Trophoblast cell (in vitro differentiated cells and primary cell): Measurements from ENCODE around the gene BRF1.

Source experiments
- DNase-seq, 2 donors: peaks; one replicate each; pipeline ENCODE4 v3.0.0-alpha.2; 2016
- H2AFZ ChIP-seq: 2 replicates; pipeline ENCODE4 v1.6.1; 2013; ENCODE audit warnings: low read length, moderate library complexity, mild to moderate bottlenecking; ENCODE audit not compliant: insufficient read depth, poor library complexity
- H2AK5ac ChIP-seq: 2 replicates; pipeline ENCODE4 v1.6.1; 2013; ENCODE audit warnings: mild to moderate bottlenecking, low read length
- H2BK120ac ChIP-seq: 2 replicates; pipeline ENCODE4 v1.6.1; 2013; ENCODE audit warnings: low read length, mild to moderate bottlenecking, moderate library complexity; ENCODE audit not compliant: insufficient read depth, poor library complexity
- H2BK12ac ChIP-seq: 2 replicates; pipeline ENCODE4 v1.6.1; 2013; ENCODE audit warnings: mild to moderate bottlenecking, low read length, moderate library complexity
- H2BK5ac ChIP-seq: 2 replicates; pipeline ENCODE4 v1.6.1; 2013; ENCODE audit warnings: low read length, low read depth, moderate library complexity, mild to moderate bottlenecking; ENCODE audit not compliant: poor library complexity
- H3K14ac ChIP-seq: 2 replicates; pipeline ENCODE4 v1.6.1; 2013; ENCODE audit warnings: mild to moderate bottlenecking, low read length
- H3K18ac ChIP-seq: 2 replicates; pipeline ENCODE4 v1.6.1; 2013; ENCODE audit warnings: mild to moderate bottlenecking, low read length
- H3K23ac ChIP-seq: 2 replicates; pipeline ENCODE4 v1.6.1; 2013; ENCODE audit warnings: low read length
- H3K27ac ChIP-seq: 2 replicates; pipeline ENCODE4 v1.5.1; 2013; ENCODE audit warnings: low read depth, mild to moderate bottlenecking, inconsistent platforms, low read length, moderate library complexity
- H3K27me3 ChIP-seq: 2 replicates; pipeline ENCODE4 v1.6.1; 2013; ENCODE audit warnings: inconsistent platforms, mild to moderate bottlenecking, low read length, moderate library complexity; ENCODE audit not compliant: insufficient read depth
- H3K36me3 ChIP-seq, 2 experiments: 1 replicate in 1 of 2; 2 replicates in 1 of 2; pipeline ENCODE4 v1.6.1; 2013; ENCODE audit warnings: low read length in 2 of 2, mild to moderate bottlenecking in 2 of 2, moderate library complexity in 1 of 2; ENCODE audit not compliant: insufficient read depth in 2 of 2, control insufficient read depth in 1 of 2
- H3K4ac ChIP-seq: 2 replicates; pipeline ENCODE4 v1.6.1; 2013; ENCODE audit warnings: low read depth, mild to moderate bottlenecking, low read length, moderate library complexity
- H3K4me1 ChIP-seq, 2 experiments: 1 replicate in 1 of 2; 2 replicates in 1 of 2; pipeline ENCODE4 v1.6.1; 2013; ENCODE audit warnings: low read length in 2 of 2, mild to moderate bottlenecking in 2 of 2, moderate library complexity in 1 of 2; ENCODE audit not compliant: insufficient read depth in 2 of 2, control insufficient read depth in 1 of 2
- H3K4me2 ChIP-seq: 2 replicates; pipeline ENCODE4 v1.6.1; 2013; ENCODE audit warnings: inconsistent platforms, mild to moderate bottlenecking, low read length, moderate library complexity
- H3K4me3 ChIP-seq: 2 replicates; pipeline ENCODE4 v1.5.1; 2013; ENCODE audit warnings: mild to moderate bottlenecking, low read depth, low read length, inconsistent platforms
- H3K79me1 ChIP-seq: one replicate; pipeline ENCODE4 v1.6.1; 2013; ENCODE audit warnings: low read length
- H3K79me2 ChIP-seq: 2 replicates; pipeline ENCODE4 v1.6.1; 2013; ENCODE audit warnings: low read length, mild to moderate bottlenecking; ENCODE audit not compliant: control insufficient read depth, insufficient read depth, poor library complexity
- H3K9ac ChIP-seq: 2 replicates; pipeline ENCODE4 v1.6.1; 2013; ENCODE audit warnings: mild to moderate bottlenecking, low read length
- H3K9me3 ChIP-seq: 2 replicates; pipeline ENCODE4 v1.6.1; 2013; ENCODE audit warnings: low read depth, mild to moderate bottlenecking, control low read depth, inconsistent platforms, low read length; ENCODE audit not compliant: insufficient read depth
- H4K12ac ChIP-seq: 2 replicates; pipeline ENCODE4 v1.6.1; 2013; ENCODE audit warnings: low read depth, mild to moderate bottlenecking, low read length, moderate library complexity
- H4K8ac ChIP-seq: 2 replicates; pipeline ENCODE4 v1.6.1; 2013; ENCODE audit warnings: low read depth, mild to moderate bottlenecking, low read length, moderate library complexity
- H4K91ac ChIP-seq: one replicate; pipeline ENCODE4 v1.6.1; 2013; ENCODE audit warnings: low read depth, mild to moderate bottlenecking, low read length, moderate library complexity
- WGBS: extraction: QIAGEN DNeasy Blood & Tissue Kit; methylation state at CpG from one replicate; pipeline ENCODE4 v1.1.7; 2013; ENCODE audit warnings: missing lambda C conversion rate; ENCODE audit not compliant: insufficient read length, insufficient coverage; ENCODE audit errors: extremely low coverage; 5-methylcytosine and 5-hydroxymethylcytosine counted together

The BRF1 gene

DNA sequence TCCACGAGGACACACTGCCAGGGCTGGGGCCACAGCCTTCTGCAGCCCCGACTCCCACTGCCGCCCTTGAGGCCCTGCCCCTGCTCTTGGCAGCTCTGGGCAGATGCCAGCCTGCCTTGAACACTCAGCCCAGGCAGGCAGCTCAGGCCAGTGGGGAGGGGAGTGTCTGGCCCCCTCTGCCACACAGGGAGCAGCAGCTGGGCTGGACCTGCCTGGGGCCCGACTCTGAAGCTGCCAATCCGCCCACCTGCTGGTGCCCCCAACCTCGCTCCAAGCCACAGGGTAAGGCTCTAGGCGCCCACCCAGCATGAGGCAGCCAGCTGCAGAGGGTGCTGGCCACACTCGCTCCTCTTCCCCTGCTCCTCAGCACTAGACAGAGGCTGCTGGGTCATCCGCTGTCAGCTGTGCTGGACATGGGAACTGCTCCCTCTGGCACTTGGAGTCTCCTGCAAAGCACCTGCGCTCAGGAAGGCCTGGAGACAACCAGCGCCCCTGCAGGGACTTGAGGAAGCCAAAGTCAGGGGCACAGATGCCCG is 95.1 kb downstream of the BRF1 start:
- Histone ChIP-seq H3K36me3 (peaks cover 6 to 7% of the 10 kb centered on the region in 2 experiments), H3K9ac (no peak overlapping the region), H3K23ac (no peak overlapping the region), H4K91ac (no peak overlapping the region), H3K4me1 (peaks cover 2 to 7% of the 10 kb centered on the region in 2 experiments), H3K4ac (no peak overlapping the region), H3K14ac (no peak overlapping the region), H4K8ac (no peak overlapping the region), H3K4me2 (no peak overlapping the region), H3K9me3 (no peaks in the 10 kb centered on the region), H3K27ac (no peak overlapping the region), H2BK5ac (no peak overlapping the region), H4K12ac (no peak overlapping the region), H3K79me2 (no peaks in the 10 kb centered on the region), H2BK12ac (no peak overlapping the region), H2BK120ac (no peak overlapping the region), H3K27me3 (no peaks in the 10 kb centered on the region), H2AFZ (no peak overlapping the region), H2AK5ac (no peak overlapping the region), H3K79me1 (no peaks in the 10 kb centered on the region), H3K18ac (no peak overlapping the region), H3K4me3 (no peak overlapping the region)
- no CpG with 5 or more reads among the region's 12 CpGs for WGBS
- peak; percentile 61 to 63 for DNase-seq

DNA sequence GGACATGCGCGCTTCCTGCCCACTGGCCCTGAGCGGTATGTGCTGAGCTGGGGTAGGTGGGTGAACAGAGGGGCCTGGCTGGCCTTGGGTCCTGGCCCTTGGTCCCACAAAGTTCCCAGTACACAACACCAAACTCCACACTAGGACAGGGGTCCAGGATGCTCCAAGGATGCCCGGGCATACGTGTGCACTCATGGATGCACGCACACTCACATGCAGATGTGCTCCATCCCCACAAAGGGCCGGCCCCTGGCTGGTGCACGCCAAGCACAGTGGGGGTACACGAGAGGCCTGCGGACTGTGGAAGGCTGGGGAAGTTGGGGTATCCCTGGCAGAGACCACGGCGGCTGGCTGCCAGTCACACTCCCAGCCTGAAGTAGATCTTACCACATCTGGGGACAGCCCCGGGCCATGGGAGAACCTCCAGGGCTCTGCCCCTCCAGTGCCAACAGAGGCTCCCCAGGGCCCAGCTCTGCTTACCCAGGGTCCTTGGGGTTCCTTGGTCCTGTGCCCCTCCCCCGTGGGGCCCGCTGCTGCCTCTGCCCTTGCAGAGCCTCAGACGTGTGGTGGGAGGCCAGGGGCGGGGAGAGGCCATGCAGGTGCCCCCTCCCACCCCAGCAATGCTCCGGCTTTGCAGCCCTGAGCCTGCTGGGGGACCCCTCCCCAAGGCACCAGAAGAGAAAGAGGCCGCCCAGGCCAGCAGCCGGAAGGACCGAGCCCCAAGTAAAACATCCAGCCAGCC is 95.7 kb downstream of the BRF1 start:
- WGBS, result no CpG with 5 or more reads among the region's 21 CpGs
- Histone ChIP-seq H2AFZ (no peak overlapping the region), H2AK5ac (no peak overlapping the region), H2BK5ac (no peak overlapping the region), H3K36me3 (peaks cover 2 to 4% of the 10 kb centered on the region in 2 experiments), H3K4me2 (no peak overlapping the region), H3K4me3 (no peak overlapping the region), H3K79me2 (no peaks in the 10 kb centered on the region), H3K27ac (no peak overlapping the region), H4K8ac (no peak overlapping the region), H3K23ac (no peak overlapping the region), H3K4ac (no peak overlapping the region), H3K9ac (no peak overlapping the region), H3K4me1 (peaks cover 2 to 7% of the 10 kb centered on the region in 2 experiments), H2BK120ac (no peak overlapping the region), H3K79me1 (no peaks in the 10 kb centered on the region), H3K18ac (no peak overlapping the region), H4K91ac (no peak overlapping the region), H2BK12ac (no peak overlapping the region), H3K14ac (no peak overlapping the region), H3K27me3 (no peaks in the 10 kb centered on the region), H3K9me3 (no peaks in the 10 kb centered on the region), H4K12ac (no peak overlapping the region)
- DNase-seq, result no peak

DNA sequence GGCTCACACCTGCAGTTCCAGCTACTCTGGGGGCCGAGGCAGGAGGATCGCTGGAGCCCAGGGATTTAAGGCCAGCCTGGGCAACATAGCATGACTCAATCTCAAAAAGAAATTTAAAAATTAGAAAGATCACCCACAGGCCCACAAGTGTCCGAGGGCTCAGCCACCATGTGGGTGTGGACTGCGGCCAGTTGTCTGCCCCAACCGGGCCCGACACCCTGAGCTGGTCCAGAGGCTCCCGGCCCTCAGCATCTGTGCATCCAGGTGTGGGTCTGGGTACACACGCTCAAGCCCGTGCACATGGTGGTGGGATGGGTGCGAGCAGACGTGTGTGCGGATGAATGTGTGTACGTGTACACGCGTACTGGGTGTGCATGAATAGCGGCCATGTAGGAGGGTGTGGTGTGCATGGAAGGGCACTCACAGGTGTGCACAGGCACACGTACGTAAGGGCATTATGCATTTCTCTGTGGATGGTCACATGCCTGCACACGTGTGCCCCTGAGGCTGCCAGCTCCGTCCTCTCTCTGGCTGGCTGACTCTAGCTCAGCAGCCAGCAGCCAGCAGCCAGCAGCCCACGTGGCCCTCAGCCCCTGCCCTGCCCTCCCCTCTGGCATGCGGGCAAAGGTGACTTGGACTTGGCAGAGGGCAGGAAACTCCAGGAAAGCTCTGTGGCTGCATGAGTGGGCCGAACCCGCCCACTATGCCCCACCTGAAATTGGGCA is 96.4 kb downstream of the BRF1 start:
- H3K27me3 ChIP-seq, result no peaks in the 10 kb centered on the region
- H3K79me1 ChIP-seq, result no peaks in the 10 kb centered on the region
- H3K36me3 ChIP-seq, result no peaks in the 10 kb centered on the region
- no CpG with 5 or more reads among the region's 24 CpGs for WGBS
- no peak overlapping the region for H4K91ac ChIP-seq
- no peak overlapping the region for H3K18ac ChIP-seq
- no peak overlapping the region for H4K8ac ChIP-seq
- no peak overlapping the region for H2AK5ac ChIP-seq
- no peaks in the 10 kb centered on the region for H3K79me2 ChIP-seq
- H4K12ac ChIP-seq, result no peak overlapping the region
- no peak overlapping the region for H3K9ac ChIP-seq
- no peak overlapping the region for H3K23ac ChIP-seq
- H2AFZ ChIP-seq, result no peak overlapping the region
- no peak overlapping the region for H2BK5ac ChIP-seq
- H3K27ac ChIP-seq, result no peak overlapping the region
- H3K4me3 ChIP-seq, result peak overlapping the region; percentile 44
- peak; percentile 91 to 95 for DNase-seq
- no peak overlapping the region for H3K14ac ChIP-seq
- no peak overlapping the region for H2BK12ac ChIP-seq
- H3K9me3 ChIP-seq, result no peaks in the 10 kb centered on the region
- no peak overlapping the region for H2BK120ac ChIP-seq
- H3K4me1 ChIP-seq, result peaks cover 2 to 7% of the 10 kb centered on the region in 2 experiments
- no peak overlapping the region for H3K4me2 ChIP-seq
- no peak overlapping the region for H3K4ac ChIP-seq

DNA sequence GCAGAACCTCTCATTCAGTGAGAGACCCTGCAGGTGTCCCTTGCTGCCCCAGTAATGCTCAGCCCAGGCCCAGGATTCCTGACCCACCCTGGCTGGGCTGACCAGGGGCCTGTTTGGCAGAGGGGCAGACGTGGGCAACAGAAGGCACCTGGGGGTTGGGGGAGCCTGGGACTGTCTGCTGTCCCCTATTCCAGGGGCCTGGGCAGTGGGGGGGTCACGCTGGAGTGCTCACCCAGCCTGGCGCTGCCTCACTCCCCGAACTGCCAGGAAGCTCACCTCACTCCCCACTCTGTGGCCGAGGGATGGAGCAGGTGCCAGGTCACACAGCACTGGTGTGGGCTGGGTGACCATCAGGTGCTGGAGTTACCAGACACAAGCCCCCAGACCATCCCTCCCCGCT is 97.1 kb downstream of the BRF1 start:
- H4K8ac ChIP-seq, result no peak overlapping the region
- H2AFZ ChIP-seq, result no peak overlapping the region
- H3K4me1 ChIP-seq, result peaks cover 1 to 2% of the 10 kb centered on the region in 2 experiments
- no peak overlapping the region for H3K4me3 ChIP-seq
- no peak overlapping the region for H2BK12ac ChIP-seq
- H3K4ac ChIP-seq, result no peak overlapping the region
- H3K4me2 ChIP-seq, result no peak overlapping the region
- no peak overlapping the region for H3K9ac ChIP-seq
- no peak overlapping the region for H4K12ac ChIP-seq
- WGBS, result no CpG with 5 or more reads among the region's 6 CpGs
- H3K9me3 ChIP-seq, result no peaks in the 10 kb centered on the region
- no peak overlapping the region for H3K23ac ChIP-seq
- no peak overlapping the region for H2BK120ac ChIP-seq
- no peak overlapping the region for H3K27ac ChIP-seq
- H3K79me2 ChIP-seq, result no peaks in the 10 kb centered on the region
- H4K91ac ChIP-seq, result no peak overlapping the region
- no peak overlapping the region for H2BK5ac ChIP-seq
- H3K79me1 ChIP-seq, result no peaks in the 10 kb centered on the region
- no peaks in the 10 kb centered on the region for H3K36me3 ChIP-seq
- DNase-seq, result no peak
- no peaks in the 10 kb centered on the region for H3K27me3 ChIP-seq
- no peak overlapping the region for H3K18ac ChIP-seq
- H3K14ac ChIP-seq, result no peak overlapping the region
- no peak overlapping the region for H2AK5ac ChIP-seq
